Neural progenitor cell (in vitro differentiated cells): Measurements from ENCODE around the gene RNF34.

ENCODE experiments used
- CTCF ChIP-seq: fragments of 200-600 bp; sonication (generic); IDR thresholded peaks from 2 replicates; pipeline ENCODE4 v1.5.1; 2017; ENCODE audit warnings: antibody characterized with exemption, mild to moderate bottlenecking
- EZH2 ChIP-seq: fragments of 200-600 bp; sonication (generic); IDR thresholded peaks from 2 replicates; pipeline ENCODE4 v1.6.1; 2017; ENCODE audit warnings: antibody characterized with exemption, mild to moderate bottlenecking, moderate library complexity
- EZH2phosphoT487 ChIP-seq: fragments of 200-600 bp; sonication (generic); IDR thresholded peaks from 2 replicates; pipeline ENCODE4 v1.6.1; 2017; ENCODE audit warnings: antibody characterized with exemption

DNA sequence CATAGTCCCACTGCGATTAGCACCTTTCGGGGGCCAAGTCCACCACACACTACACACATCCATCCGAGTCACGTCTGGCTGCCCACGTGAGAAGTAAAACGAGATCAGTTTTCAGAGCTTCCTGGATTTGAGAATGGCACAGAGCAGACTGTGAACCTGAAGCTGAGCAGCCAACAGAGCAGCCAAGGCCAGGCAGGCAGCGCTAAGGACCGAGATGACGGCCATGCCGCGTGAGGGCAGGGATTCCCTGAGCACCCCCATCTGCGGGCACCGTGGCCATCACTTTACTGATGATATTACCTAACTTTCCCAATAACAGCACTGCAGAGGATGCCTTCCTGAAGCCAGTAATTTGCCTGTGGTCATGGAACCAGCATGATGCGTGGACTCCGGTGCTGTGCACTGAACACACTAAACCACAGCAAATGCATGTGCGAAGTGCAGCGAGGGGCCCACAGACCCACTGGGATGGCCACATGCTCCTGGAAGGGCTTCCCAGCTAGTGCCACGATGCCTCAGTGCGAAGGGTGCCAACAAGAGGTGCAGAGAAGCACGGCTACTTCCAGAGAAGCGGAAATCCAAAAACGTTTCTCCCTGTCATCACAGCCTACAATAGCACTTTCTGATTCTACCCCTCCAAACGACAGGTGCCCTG is 56.0 kb downstream of the RNF34 start:
- no peak for TF ChIP-seq CTCF
- no peak for TF ChIP-seq EZH2
- no peak for TF ChIP-seq EZH2phosphoT487
